ENCODE measurements around the gene HOXB13. TPM values are rescaled to one million over a fixed set of nuclear protein-coding genes. Genes with fewer than 3 reads are reported as not detected.
A peak's percentile ranks its signal among the peaks of the same experiment; 100 is the strongest.

HOXB13 gene
- total RNA-seq, 4 donors from 2014 or later, result not detected

GRCh38 chr17:48690655-48691054 is 37.9 kb downstream of the HOXB13 start:
- WGBS, 2 donors (ENCODE audit: low coverage in 1 of 2), result 80 to 81% methylated on average over 5 of the region's 5 CpGs
- H3K27me3 ChIP-seq, result peaks cover 46% of the 10 kb centered on the region
- peaks cover 0 to 5% (median 0%) of the 10 kb centered on the region in 3 donors for H3K9me3 ChIP-seq
- TF ChIP-seq CTCF (IDR thresholded peaks at IDR 0.05), result no peak
- no peak for TF ChIP-seq POLR2AphosphoS5 (IDR thresholded peaks at IDR 0.05)
- TF ChIP-seq EP300 (IDR thresholded peaks at IDR 0.05), result no peak
- no peak for TF ChIP-seq POLR2A (IDR thresholded peaks at IDR 0.05)
- no peak overlapping the region for H3K27ac ChIP-seq
- no peak for ATAC-seq
- no peak overlapping the region for H3K4me3 ChIP-seq
- no peaks in the 10 kb centered on the region for H3K36me3 ChIP-seq
- H3K4me1 ChIP-seq, result no peaks in the 10 kb centered on the region

GRCh38 chr17:48681609-48682008 is 46.9 kb downstream of the HOXB13 start:
- ATAC-seq, result no peak
- Histone ChIP-seq H3K9me3 (no peaks in the 10 kb centered on the region), H3K4me1 (peaks cover 0 to 9% (median 4%) of the 10 kb centered on the region in 3 donors), H3K27me3 (peaks cover 79% of the 10 kb centered on the region), H3K36me3 (no peaks in the 10 kb centered on the region), H3K27ac (no peak overlapping the region), H3K4me3 (no peak overlapping the region)
- no peak for TF ChIP-seq CTCF (IDR thresholded peaks at IDR 0.05)
- no peak for TF ChIP-seq POLR2A (IDR thresholded peaks at IDR 0.05)
- no peak for TF ChIP-seq EP300 (IDR thresholded peaks at IDR 0.05)
- TF ChIP-seq POLR2AphosphoS5 (IDR thresholded peaks at IDR 0.05), result no peak
- WGBS, 2 donors (ENCODE audit: low coverage in 1 of 2), result 87 to 90% methylated on average over 1 of the region's 1 CpG

GRCh38 chr17:48679385-48680096 is 49.0 kb downstream of the HOXB13 start:
- peaks cover 0 to 9% (median 4%) of the 10 kb centered on the region in 3 donors for H3K4me1 ChIP-seq
- no peaks in the 10 kb centered on the region for H3K9me3 ChIP-seq
- H3K27ac ChIP-seq, result no peak overlapping the region
- H3K4me3 ChIP-seq, result no peak overlapping the region
- H3K27me3 ChIP-seq, result peaks cover 86% of the 10 kb centered on the region
- TF ChIP-seq CTCF (IDR thresholded peaks at IDR 0.05), result no peak
- no peak for TF ChIP-seq POLR2A (IDR thresholded peaks at IDR 0.05)
- no peak for TF ChIP-seq POLR2AphosphoS5 (IDR thresholded peaks at IDR 0.05)
- TF ChIP-seq EP300 (IDR thresholded peaks at IDR 0.05), result no peak
- H3K36me3 ChIP-seq, result no peaks in the 10 kb centered on the region
- no peak for ATAC-seq
- WGBS, 2 donors (ENCODE audit: low coverage in 1 of 2), result 81 to 85% methylated on average over 4 of the region's 5 CpGs

- Histone ChIP-seq H3K9me3 (no peaks in the 10 kb centered on the region), H3K27ac (no peak overlapping the region), H3K4me1 (peaks cover 0 to 9% (median 4%) of the 10 kb centered on the region in 3 donors), H3K27me3 (peaks cover 90% of the 10 kb centered on the region), H3K36me3 (no peaks in the 10 kb centered on the region), H3K4me3 (no peak overlapping the region)
- peak; percentile 62 for ATAC-seq
- peak; percentile 73 to 93 (median 86) for TF ChIP-seq CTCF (IDR thresholded peaks at IDR 0.05)
- TF ChIP-seq POLR2AphosphoS5 (IDR thresholded peaks at IDR 0.05), result no peak
- WGBS, 2 donors (ENCODE audit: low coverage in 1 of 2), result 15 to 21% methylated on average over 2 to 4 of the region's 41 CpGs
Observed at GRCh38 chr17:48678141-48678971, 50.2 kb downstream of the HOXB13 start.
